ENCODE results near the gene SAP30BP. TPM values are rescaled to one million over a fixed set of nuclear protein-coding genes. Genes with fewer than 3 reads are reported as not detected.

The SAP30BP gene
- total and polyA plus RNA-seq, 2 of the 8 experiments (the other 6 are each of a cell fraction or from before 2014, with no cell fraction given), result 63.3 to 79.9 TPM

DNA sequence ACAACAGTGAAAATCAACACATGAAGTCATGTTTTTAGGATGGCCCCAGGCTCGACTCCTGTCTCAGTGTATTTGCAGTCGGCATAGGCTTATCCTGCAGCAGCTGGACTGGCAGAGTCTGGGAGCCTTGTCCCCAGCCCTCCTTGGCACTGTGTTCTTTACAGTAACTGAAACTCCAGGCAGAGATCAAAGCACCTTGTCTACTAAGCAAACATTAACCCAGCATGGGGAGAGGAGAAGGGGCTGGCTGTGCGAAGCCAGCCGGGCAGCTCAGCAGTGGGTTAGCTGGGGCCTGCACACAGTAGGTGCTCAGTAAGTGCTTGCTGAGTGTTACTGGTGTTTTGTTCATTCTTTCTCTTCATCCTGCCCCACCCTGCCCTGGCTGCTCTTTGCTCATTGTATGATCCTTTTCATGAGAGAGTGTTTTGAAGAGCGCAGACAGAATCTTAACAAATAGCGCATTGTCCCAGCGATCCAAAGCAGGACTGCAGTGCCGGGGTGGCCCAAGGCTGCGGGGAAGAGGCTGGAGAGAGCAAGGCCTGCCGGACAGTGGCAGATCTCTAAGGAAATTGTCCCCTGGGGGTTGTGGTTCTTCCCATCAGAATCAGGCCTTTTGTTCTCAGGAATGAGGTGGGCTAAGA is 30.6 kb downstream of the SAP30BP start:
- no peak for TF ChIP-seq RNF2 (IDR thresholded peaks at IDR 0.05; ENCODE audit: borderline replicate concordance, low read depth, low read length, missing control alignments, poor library complexity, severe bottlenecking)
- no peak for TF ChIP-seq HDAC6 (IDR thresholded peaks at IDR 0.05; ENCODE audit: low read depth, low read length)
- no peak for TF ChIP-seq TAF7 (optimal IDR thresholded peaks at IDR 0.05; ENCODE audit: borderline replicate concordance, low read depth, low read length)
- TF ChIP-seq CTBP2 (IDR thresholded peaks at IDR 0.05; ENCODE audit: borderline replicate concordance, insufficient read depth, insufficient read length, low read length), result no peak
- TF ChIP-seq CREB1 (IDR thresholded peaks at IDR 0.05), result no peak
- no peak for TF ChIP-seq EZH2 (IDR thresholded peaks at IDR 0.05; ENCODE audit: low read depth, low read length, severe bottlenecking)
- peaks cover 3 to 19% (median 7%) of the 10 kb centered on the region in 4 experiments for H3K4me1 ChIP-seq (replicated peaks in 1 of 4; ENCODE audit: control insufficient read depth in 3 of 4, insufficient read depth in 4 of 4, low read length in 3 of 4)
- H3K9ac ChIP-seq (replicated peaks in 1 of 4; ENCODE audit: extremely low read depth in 1 of 4, low read depth in 3 of 4, low read length in 3 of 4), result no peak overlapping the region
- no peaks in the 10 kb centered on the region for H3K27me3 ChIP-seq (replicated peaks in 1 of 4; ENCODE audit: control insufficient read depth in 3 of 4, extremely low read depth in 1 of 4, insufficient read depth in 3 of 4, low read length in 3 of 4)
- H3K4ac ChIP-seq (replicated peaks; ENCODE audit: insufficient read length, low read depth, low read length), result no peak overlapping the region
- no peaks in the 10 kb centered on the region for H3K23me2 ChIP-seq (ENCODE audit: low read depth, low read length)
- no peak overlapping the region for H2BK15ac ChIP-seq (ENCODE audit: low read length)
- FAIRE-seq, result no peak
- H2BK120ac ChIP-seq (replicated peaks; ENCODE audit: low read depth, low read length), result no peak overlapping the region
- no peak overlapping the region for H2BK12ac ChIP-seq (ENCODE audit: low read depth, low read length)
- no peak overlapping the region for H3K56ac ChIP-seq (replicated peaks; ENCODE audit: insufficient read length, low read depth, low read length)
- 86% methylated on average over 10 of the region's 10 CpGs; no CpG with 5 or more reads in 1 of the 2 experiments for WGBS, 2 experiments (ENCODE audit: extremely low coverage in 1 of 2, insufficient coverage in 1 of 2, insufficient read length in 1 of 2, insufficient replicate concordance in 2 of 2, low coverage in 1 of 2, low lambda C conversion rate in 2 of 2, missing lambda C conversion rate in 1 of 2)
- H4K91ac ChIP-seq (replicated peaks; ENCODE audit: insufficient read length, low read length), result no peak overlapping the region
- CTCF ChIA-PET (ENCODE audit: partially characterized antibody), result interaction anchor here (1.2 to 1.6 kb wide), 4 partner anchors 16 to 55 kb away, joined by 3 to 7 read pairs (median 4); partner anchors contain the start of gene ITGB4
- H4K20me1 ChIP-seq (replicated peaks in 1 of 2; ENCODE audit: control insufficient read depth in 1 of 2, insufficient read depth in 2 of 2, low read length in 2 of 2), result peaks cover 0 to 5% of the 10 kb centered on the region in 2 experiments
- no peak overlapping the region for H4K8ac ChIP-seq (ENCODE audit: extremely low read depth, insufficient read depth, low read length)
- peaks cover 4% of the 10 kb centered on the region; the same call in 1 of the 2 replicates for H3K79me1 ChIP-seq (ENCODE audit: low read depth, low read length)
- H2BK5ac ChIP-seq (ENCODE audit: low read depth, low read length), result no peak overlapping the region; the same call in 1 of the 2 replicates
- H3K4me3 ChIP-seq (ENCODE audit: extremely low read depth in 1 of 4, insufficient read depth in 2 of 4, low read depth in 3 of 4, low read length in 4 of 4), result no peak overlapping the region
- H3K27ac ChIP-seq (ENCODE audit: low read depth, low read length), result no peak overlapping the region
- H2AFZ ChIP-seq (ENCODE audit: low read length), result no peak overlapping the region
- DNase-seq (ENCODE audit: low read depth in 1 of 2, low spot score in 2 of 2), result no peak
- H2AK5ac ChIP-seq (ENCODE audit: low read depth, low read length), result no peak overlapping the region
- H3K9me3 ChIP-seq (ENCODE audit: insufficient read depth in 2 of 2, low read depth in 1 of 2, low read length in 1 of 2), result no peaks in the 10 kb centered on the region
- no peak overlapping the region for H2BK20ac ChIP-seq (ENCODE audit: low read length)
- H3K36me3 ChIP-seq (ENCODE audit: control insufficient read depth in 2 of 4, insufficient read depth in 4 of 4, low read length in 3 of 4), result peaks cover 18 to 37% (median 30%) of the 10 kb centered on the region in 4 experiments
- H4K5ac ChIP-seq (ENCODE audit: insufficient read length, low read depth, low read length), result no peak overlapping the region
- no peak overlapping the region for H3K18ac ChIP-seq (ENCODE audit: extremely low read depth, low read length)
- no peak overlapping the region for H3K23ac ChIP-seq (ENCODE audit: insufficient read length)
- no peak overlapping the region for H3K14ac ChIP-seq (ENCODE audit: insufficient read length)
- POLR2A ChIA-PET (ENCODE audit: partially characterized antibody), result interaction anchor here (1.3 kb wide), 1 partner anchor 44 kb away, joined by 3 read pairs; no protein-coding TSS in a partner anchor
- H3K4me2 ChIP-seq (ENCODE audit: insufficient read depth in 1 of 2, low read depth in 2 of 2, low read length in 2 of 2), result no peak overlapping the region
- peaks cover 0 to 6% of the 10 kb centered on the region in 2 experiments; a peak in 1 of 4 replicates for H3K79me2 ChIP-seq (ENCODE audit: control insufficient read depth in 1 of 2, insufficient read depth in 2 of 2, low read length in 2 of 2)

Data from H1 (cell line).